GM06990 (cell line): ENCODE measurements around the gene NOLC1.

Experiments
- DNase-seq: peaks from one replicate; pipeline ENCODE4 v3.0.0-alpha.2; 2011; ENCODE audit not compliant: insufficient read length; ENCODE audit errors: extremely low read depth
- H3K27me3 ChIP-seq: replicated peaks from 2 replicates; pipeline ENCODE4 v1.6.0; 2011; ENCODE audit warnings: low read length; ENCODE audit not compliant: control insufficient read depth, insufficient read depth
- H3K36me3 ChIP-seq: 2 replicates; pipeline ENCODE4 v1.5.1; 2011; ENCODE audit warnings: low read length; ENCODE audit not compliant: control insufficient read depth, insufficient read depth
- H3K4me3 ChIP-seq: replicated peaks from 2 replicates; pipeline ENCODE4 v1.5.1; 2011; ENCODE audit warnings: low read depth, mild to moderate bottlenecking, control low read depth, low read length
- CTCF ChIP-seq: IDR thresholded peaks from 2 replicates; pipeline ENCODE4 v1.5.1; 2011; ENCODE audit warnings: low read length, control low read depth, mild to moderate bottlenecking, inconsistent platforms; ENCODE audit not compliant: insufficient read depth, poor library complexity, severe bottlenecking

The NOLC1 gene

GRCh38 chr10:102139281-102140110 lies 12.7 kb upstream of the NOLC1 start:
- Histone ChIP-seq H3K27me3 (no peaks in the 10 kb centered on the region), H3K4me3 (no peak overlapping the region), H3K36me3 (peaks cover 48% of the 10 kb centered on the region)
- no peak for TF ChIP-seq CTCF
- DNase-seq: no peak

DNA sequence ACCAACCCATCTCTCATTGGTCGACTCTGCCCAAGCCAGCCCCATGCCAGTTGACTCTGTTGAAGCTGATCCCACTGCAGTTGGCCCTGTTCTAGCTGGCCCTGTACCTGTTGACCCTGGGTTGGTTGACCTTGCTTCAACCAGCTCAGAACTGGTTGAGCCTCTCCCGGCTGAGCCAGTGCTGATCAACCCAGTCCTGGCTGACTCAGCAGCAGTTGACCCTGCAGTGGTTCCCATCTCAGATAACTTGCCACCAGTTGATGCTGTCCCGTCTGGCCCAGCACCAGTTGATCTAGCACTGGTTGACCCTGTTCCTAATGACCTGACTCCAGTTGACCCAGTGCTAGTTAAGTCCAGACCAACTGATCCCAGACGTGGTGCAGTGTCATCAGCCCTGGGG lies 12.0 kb upstream of the NOLC1 start:
- no peak overlapping the region for H3K4me3 ChIP-seq
- no peak for DNase-seq
- H3K36me3 ChIP-seq: peaks cover 49% of the 10 kb centered on the region
- TF ChIP-seq CTCF: no peak
- no peaks in the 10 kb centered on the region for H3K27me3 ChIP-seq

DNA sequence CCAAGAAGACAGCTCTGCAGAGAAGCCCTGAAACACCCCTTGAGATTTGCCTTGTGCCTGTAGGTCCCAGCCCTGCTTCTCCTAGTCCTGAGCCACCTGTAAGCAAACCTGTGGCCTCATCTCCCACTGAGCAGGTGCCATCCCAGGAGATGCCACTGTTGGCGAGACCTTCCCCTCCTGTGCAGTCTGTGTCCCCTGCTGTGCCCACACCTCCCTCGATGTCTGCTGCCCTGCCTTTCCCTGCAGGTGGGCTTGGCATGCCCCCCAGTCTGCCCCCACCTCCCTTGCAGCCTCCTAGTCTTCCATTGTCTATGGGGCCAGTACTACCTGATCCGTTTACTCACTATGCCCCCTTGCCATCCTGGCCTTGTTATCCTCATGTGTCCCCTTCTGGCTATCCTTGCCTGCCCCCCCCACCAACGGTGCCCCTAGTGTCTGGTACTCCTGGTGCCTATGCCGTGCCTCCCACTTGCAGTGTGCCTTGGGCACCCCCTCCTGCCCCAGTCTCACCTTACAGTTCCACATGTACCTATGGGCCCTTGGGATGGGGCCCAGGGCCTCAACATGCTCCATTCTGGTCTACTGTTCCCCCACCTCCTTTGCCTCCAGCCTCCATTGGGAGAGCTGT lies 11.2 kb upstream of the NOLC1 start:
- no peak for TF ChIP-seq CTCF
- Histone ChIP-seq H3K36me3 (peaks cover 52% of the 10 kb centered on the region), H3K4me3 (no peak overlapping the region), H3K27me3 (no peaks in the 10 kb centered on the region)
- no peak for DNase-seq

DNA sequence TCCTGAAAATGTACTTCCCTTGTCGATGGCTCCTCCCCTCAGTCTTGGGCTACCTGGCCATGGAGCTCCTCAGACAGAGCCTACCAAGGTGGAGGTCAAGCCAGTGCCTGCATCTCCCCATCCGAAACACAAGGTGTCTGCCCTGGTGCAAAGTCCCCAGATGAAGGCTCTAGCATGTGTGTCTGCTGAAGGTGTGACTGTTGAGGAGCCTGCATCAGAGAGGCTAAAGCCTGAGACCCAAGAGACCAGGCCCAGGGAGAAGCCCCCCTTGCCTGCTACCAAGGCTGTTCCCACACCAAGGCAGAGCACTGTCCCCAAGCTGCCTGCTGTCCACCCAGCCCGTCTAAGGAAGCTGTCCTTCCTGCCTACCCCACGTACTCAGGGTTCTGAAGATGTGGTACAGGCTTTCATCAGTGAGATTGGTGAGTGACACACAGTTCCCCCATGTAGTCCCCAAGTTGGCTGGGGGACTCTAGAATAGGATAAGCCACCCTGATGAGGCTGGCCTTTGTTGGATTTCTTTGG lies 10.5 kb upstream of the NOLC1 start:
- no peak for DNase-seq

DNA sequence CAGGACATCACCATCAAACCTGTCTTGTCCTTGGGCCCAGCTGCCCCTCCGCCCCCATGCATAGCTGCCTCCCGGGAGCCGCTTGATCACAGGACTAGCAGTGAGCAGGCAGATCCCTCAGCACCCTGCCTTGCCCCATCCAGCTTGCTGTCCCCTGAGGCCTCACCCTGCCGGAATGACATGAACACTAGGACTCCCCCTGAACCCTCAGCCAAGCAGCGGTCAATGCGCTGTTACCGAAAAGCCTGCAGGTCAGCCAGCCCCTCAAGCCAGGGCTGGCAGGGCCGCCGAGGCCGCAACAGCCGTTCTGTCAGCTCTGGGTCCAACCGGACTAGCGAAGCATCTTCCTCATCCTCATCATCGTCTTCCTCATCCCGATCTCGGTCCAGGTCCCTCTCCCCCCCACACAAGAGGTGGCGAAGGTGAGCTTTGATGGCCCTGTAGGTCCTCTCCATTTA lies 5.2 kb upstream of the NOLC1 start:
- no peak for DNase-seq
- Histone ChIP-seq H3K36me3 (peaks cover 35% of the 10 kb centered on the region), H3K27me3 (no peaks in the 10 kb centered on the region), H3K4me3 (no peak overlapping the region)
- no peak for TF ChIP-seq CTCF

More for the DNA sequence above, 10.5 kb upstream of the NOLC1 start:
- peaks cover 56% of the 10 kb centered on the region for H3K36me3 ChIP-seq
- no peak overlapping the region for H3K4me3 ChIP-seq
- no peak for TF ChIP-seq CTCF
- H3K27me3 ChIP-seq: no peaks in the 10 kb centered on the region
